Measurements from ENCODE around the gene TMEM212. TPM values are rescaled to one million over a fixed set of nuclear protein-coding genes. Genes with fewer than 3 reads are reported as not detected.

Gene TMEM212
- polyA plus RNA-seq, 1 experiment, result not detected

GRCh38 chr3:171837698-171838097 is 5.5 kb upstream of the TMEM212 start:
- TF ChIP-seq CTCF (IDR thresholded peaks at IDR 0.05; ENCODE audit: low read depth, low read length), result no peak
- ChIA-PET POLR2A (no interaction called here), CTCF (no interaction called here)
- no peak overlapping the region for H3K27ac ChIP-seq (ENCODE audit: low read depth, low read length)
- no peaks in the 10 kb centered on the region for H3K9me3 ChIP-seq (ENCODE audit: control insufficient read depth, insufficient read depth, low read length)
- H3K27me3 ChIP-seq (ENCODE audit: control insufficient read depth, insufficient read depth, low read length), result no peaks in the 10 kb centered on the region
- DNase-seq (ENCODE audit: low read depth, low spot score), result no peak
- no peak overlapping the region for H3K4me3 ChIP-seq (ENCODE audit: low read depth, low read length)

DNA sequence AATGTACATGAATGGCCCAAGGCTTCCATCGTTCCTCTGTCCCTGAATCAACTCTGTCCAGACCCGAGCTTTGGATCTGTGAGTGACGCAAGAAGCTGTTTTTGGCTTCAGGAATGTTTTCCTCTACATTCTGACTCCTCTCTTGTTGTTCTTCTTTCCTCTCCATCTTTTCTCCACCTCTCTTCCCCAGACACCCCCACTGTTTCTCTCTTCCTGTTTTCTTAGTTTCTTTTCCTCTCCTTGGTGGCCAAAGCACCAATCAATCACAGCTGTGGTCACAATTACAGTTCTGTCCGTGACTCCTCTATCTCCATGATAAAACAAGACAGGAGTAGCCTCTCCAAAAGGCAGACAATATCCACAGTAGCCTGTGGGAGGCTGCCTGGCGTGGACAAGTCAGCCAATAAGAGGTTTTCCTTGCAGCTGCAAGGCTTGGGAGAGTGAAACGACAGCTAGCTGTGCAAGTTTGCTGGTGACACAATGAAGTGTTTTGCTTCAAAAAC is 4.9 kb upstream of the TMEM212 start:
- CTCF ChIA-PET, result interaction anchor here (0.9 kb wide), 2 partner anchors 10 to 66 kb away, joined by 3 to 4 read pairs; no protein-coding TSS in a partner anchor
- peak overlapping the region; percentile 29 for H3K4me3 ChIP-seq (ENCODE audit: low read depth, low read length)
- TF ChIP-seq CTCF (IDR thresholded peaks at IDR 0.05; ENCODE audit: low read depth, low read length), result peak; percentile 19
- H3K27me3 ChIP-seq (ENCODE audit: control insufficient read depth, insufficient read depth, low read length), result no peaks in the 10 kb centered on the region
- POLR2A ChIA-PET, result interaction anchor here (0.5 to 0.6 kb wide), 3 partner anchors 57 to 418 kb away, joined by 3 read pairs; no protein-coding TSS in a partner anchor
- no peaks in the 10 kb centered on the region for H3K9me3 ChIP-seq (ENCODE audit: control insufficient read depth, insufficient read depth, low read length)
- no peak for DNase-seq (ENCODE audit: low read depth, low spot score)
- peak overlapping the region; percentile 60 for H3K27ac ChIP-seq (ENCODE audit: low read depth, low read length)

DNA sequence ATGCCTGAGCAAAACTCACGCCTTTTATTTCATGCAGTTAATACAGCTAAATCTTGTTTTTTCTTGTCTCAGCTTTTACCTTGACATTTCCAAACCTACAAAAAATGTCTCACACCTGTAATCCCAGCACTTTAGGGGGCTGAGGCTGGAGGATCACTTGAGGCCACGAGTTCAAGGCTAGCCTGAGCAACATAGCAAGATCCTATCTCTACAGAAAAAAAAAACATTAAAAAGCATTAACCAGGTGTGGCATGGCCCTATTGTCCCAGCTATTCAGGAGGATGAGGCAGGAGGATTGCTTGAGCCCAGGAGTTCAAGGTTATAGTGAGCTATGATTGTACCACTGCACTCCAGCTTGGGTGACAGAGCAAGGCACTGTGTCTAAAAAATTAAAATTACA is 3.9 kb upstream of the TMEM212 start:
- Histone ChIP-seq H3K9me3 (ENCODE audit: control insufficient read depth, insufficient read depth, low read length) (no peaks in the 10 kb centered on the region), H3K27me3 (ENCODE audit: control insufficient read depth, insufficient read depth, low read length) (no peaks in the 10 kb centered on the region), H3K4me3 (ENCODE audit: low read depth, low read length) (no peak overlapping the region), H3K27ac (ENCODE audit: low read depth, low read length) (no peak overlapping the region)
- ChIA-PET POLR2A (no interaction called here), CTCF (interaction anchor here (0.9 to 3.5 kb wide), 3 partner anchors 9 to 502 kb away, joined by 4 to 12 read pairs (median 4); no protein-coding TSS in a partner anchor)
- DNase-seq (ENCODE audit: low read depth, low spot score), result no peak
- TF ChIP-seq CTCF (IDR thresholded peaks at IDR 0.05; ENCODE audit: low read depth, low read length), result no peak

DNA sequence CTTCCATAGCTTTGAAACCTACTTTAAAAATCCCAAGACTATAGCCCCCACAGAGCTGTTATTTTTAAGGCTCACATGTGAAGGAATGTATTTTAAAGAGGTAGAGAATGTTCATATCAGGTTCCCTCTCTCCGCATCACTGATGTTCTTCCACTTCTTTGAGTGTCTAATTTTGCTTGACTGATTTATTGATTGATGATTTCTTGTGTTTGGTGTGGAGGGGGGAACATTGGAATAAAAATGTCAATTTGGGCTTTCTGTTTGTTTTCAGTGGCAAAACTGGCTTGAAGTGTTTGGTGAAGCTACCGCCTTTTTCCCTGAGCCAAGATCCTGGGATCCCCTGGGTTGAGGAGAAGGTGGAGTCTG is 2.7 kb upstream of the TMEM212 start:
- Histone ChIP-seq H3K9me3 (ENCODE audit: control insufficient read depth, insufficient read depth, low read length) (no peaks in the 10 kb centered on the region), H3K4me3 (ENCODE audit: low read depth, low read length) (no peak overlapping the region), H3K27me3 (ENCODE audit: control insufficient read depth, insufficient read depth, low read length) (no peaks in the 10 kb centered on the region), H3K27ac (ENCODE audit: low read depth, low read length) (no peak overlapping the region)
- TF ChIP-seq CTCF (IDR thresholded peaks at IDR 0.05; ENCODE audit: low read depth, low read length), result no peak
- DNase-seq (ENCODE audit: low read depth, low spot score), result no peak
- CTCF ChIA-PET, result interaction anchor here (1.6 to 3.5 kb wide), 2 partner anchors 10 to 501 kb away, joined by 4 to 12 read pairs; no protein-coding TSS in a partner anchor
- POLR2A ChIA-PET, result no interaction called here

GRCh38 chr3:171840811-171841619 is 2.1 kb upstream of the TMEM212 start:
- TF ChIP-seq CTCF (IDR thresholded peaks at IDR 0.05; ENCODE audit: low read depth, low read length), result no peak
- CTCF ChIA-PET, result interaction anchor here (1.6 to 3.5 kb wide), 2 partner anchors 10 to 501 kb away, joined by 4 to 12 read pairs; no protein-coding TSS in a partner anchor
- POLR2A ChIA-PET, result interaction anchor here (0.7 to 1.0 kb wide), 2 partner anchors 19 to 34 kb away, joined by 3 to 4 read pairs; no protein-coding TSS in a partner anchor

More at GRCh38 chr3:171840811-171841619, 2.1 kb upstream of the TMEM212 start:
- no peak for DNase-seq (ENCODE audit: low read depth, low spot score)
- no peak overlapping the region for H3K27ac ChIP-seq (ENCODE audit: low read depth, low read length)
- no peak overlapping the region for H3K4me3 ChIP-seq (ENCODE audit: low read depth, low read length)
- no peaks in the 10 kb centered on the region for H3K9me3 ChIP-seq (ENCODE audit: control insufficient read depth, insufficient read depth, low read length)
- no peaks in the 10 kb centered on the region for H3K27me3 ChIP-seq (ENCODE audit: control insufficient read depth, insufficient read depth, low read length)
